SK-N-SH treated with all-trans-retinoic acid at 6 μM for 48 hours (cell line): ENCODE results near the gene CTRB2.

Experiments
- BACH2 ChIP-seq: fragments of 250-450 bp; sonication (Bioruptor Pico); IDR thresholded peaks from 2 replicates; pipeline ENCODE4 v1.9.0; 2021; ENCODE audit warnings: mild to moderate bottlenecking, borderline replicate concordance
- CREB5 ChIP-seq: fragments of 250-450 bp; sonication (Bioruptor Pico); IDR thresholded peaks from 2 replicates; pipeline ENCODE4 v1.5.1; 2020; ENCODE audit warnings: low read depth, mild to moderate bottlenecking, moderate library complexity
- CSRNP3 ChIP-seq: fragments of 250-450 bp; sonication (Bioruptor Pico); IDR thresholded peaks from 2 replicates; pipeline ENCODE4 v1.5.1; 2021; ENCODE audit warnings: mild to moderate bottlenecking, moderate library complexity
- PATZ1 ChIP-seq: fragments of 250-450 bp; sonication (Bioruptor Pico); IDR thresholded peaks from 2 replicates; pipeline ENCODE4 v1.8.0; 2020; ENCODE audit warnings: mild to moderate bottlenecking, moderate library complexity, borderline replicate concordance
- RARB ChIP-seq: fragments of 250-450 bp; sonication (Bioruptor Pico); IDR thresholded peaks from 2 replicates; pipeline ENCODE4 v1.8.0; 2021; ENCODE audit warnings: mild to moderate bottlenecking, moderate library complexity
- SNAI2 ChIP-seq: fragments of 250-450 bp; sonication (Bioruptor Pico); IDR thresholded peaks from 2 replicates; pipeline ENCODE4 v1.5.0; 2020; ENCODE audit warnings: mild to moderate bottlenecking, moderate library complexity
- ZFP3 ChIP-seq: fragments of 250-450 bp; sonication (Bioruptor Pico); IDR thresholded peaks from 2 replicates; pipeline ENCODE4 v1.5.0; 2020; ENCODE audit warnings: mild to moderate bottlenecking, moderate library complexity

GRCh38 chr16:75251280-75252048 is 44.5 kb upstream of the CTRB2 start, which contains the start of gene BCAR1:
- no peak for TF ChIP-seq BACH2
- TF ChIP-seq SNAI2 = no peak
- no peak for TF ChIP-seq PATZ1 (CRISPR knock-in tag)
- TF ChIP-seq ZFP3 (CRISPR knock-in tag) = no peak
- TF ChIP-seq CREB5 = no peak
- no peak for TF ChIP-seq CSRNP3 (CRISPR knock-in tag)
- TF ChIP-seq RARB (CRISPR knock-in tag) = no peak
